Stimulated activated CD4-positive, alpha-beta T cell treated with anti-CD3 and anti-CD28 coated beads, Interleukin-12 subunit alpha, Interleukin-12 subunit beta, amount 100 ng/mL, for 48 hours (primary cell): ENCODE results near the gene SWI5.

Source experiments
- DNase-seq, 3 donors: peaks; one replicate each; pipeline ENCODE4 v3.0.0-alpha.2; 2020; ENCODE audit warnings: low read depth in 2 of 3, low spot score in 1 of 3

SWI5 gene

GRCh38 chr9:128251732-128252100 is 24.4 kb upstream of the SWI5 start:
- no peak for DNase-seq

- DNase-seq: no peak
Measured at GRCh38 chr9:128252317-128253139, 23.5 kb upstream of the SWI5 start.

- DNase-seq: no peak
Measured at GRCh38 chr9:128253140-128253990, 22.7 kb upstream of the SWI5 start.

GRCh38 chr9:128253991-128254346 is 22.1 kb upstream of the SWI5 start:
- DNase-seq: no peak

- DNase-seq: no peak
Measured at GRCh38 chr9:128254362-128254761, 21.7 kb upstream of the SWI5 start.

GRCh38 chr9:128254855-128255759 is 21.0 kb upstream of the SWI5 start:
- DNase-seq: peak in 2 of 3 donors; percentile 38 to 49

- DNase-seq: no peak
Measured at GRCh38 chr9:128257086-128257825, 18.8 kb upstream of the SWI5 start.

- DNase-seq: no peak
Measured at GRCh38 chr9:128257907-128258306, 18.2 kb upstream of the SWI5 start.

- DNase-seq: no peak
Measured at GRCh38 chr9:128258326-128258725, 17.8 kb upstream of the SWI5 start.

- no peak for DNase-seq
Measured at GRCh38 chr9:128259156-128259555, 16.9 kb upstream of the SWI5 start.

- DNase-seq: no peak
Measured at GRCh38 chr9:128260340-128260739, 15.7 kb upstream of the SWI5 start.

GRCh38 chr9:128262687-128263086 is 13.4 kb upstream of the SWI5 start:
- no peak for DNase-seq

GRCh38 chr9:128265348-128265847 is 10.7 kb upstream of the SWI5 start:
- no peak for DNase-seq

- DNase-seq: no peak
Measured at GRCh38 chr9:128266868-128267590, 9.0 kb upstream of the SWI5 start.

- no peak for DNase-seq
Measured at GRCh38 chr9:128271112-128271511, 5.0 kb upstream of the SWI5 start.

- DNase-seq: no peak
Measured at GRCh38 chr9:128271512-128271911, 4.6 kb upstream of the SWI5 start.

- DNase-seq: no peak
Measured at GRCh38 chr9:128274245-128274644, 1.8 kb upstream of the SWI5 start.

GRCh38 chr9:128275198-128276007 is 673 bp upstream of the SWI5 start, which contains the start of gene GOLGA2:
Gene GOLGA2 (minus strand): TSS chr9:128276007. CDS start chr9:128275976, 31 bp downstream.
- no peak for DNase-seq
